Gastrocnemius medialis (tissue), 4 donors: ENCODE data around the gene IFI6.

Source experiments
- CTCF ChIP-seq, 5 experiments: fragments of 450-650 bp in 3 of 5; fragments of 200-600 bp in 2 of 5; sonication (generic) in 2 of 5; IDR thresholded peaks in 4 of 5; conservative IDR thresholded peaks in 1 of 5; 1 replicate in 4 of 5; 2 replicates in 1 of 5; pipeline ENCODE4 v1.5.1; 2016 to 2019; ENCODE audit warnings: antibody characterized with exemption in 5 of 5, mild to moderate bottlenecking in 3 of 5, moderate library complexity in 3 of 5
- POLR2A ChIP-seq, 2 donors: fragments of 450-650 bp; IDR thresholded peaks; one replicate each; pipeline ENCODE4 v1.6.1; 2017; ENCODE audit warnings: antibody characterized with exemption in 2 of 2, mild to moderate bottlenecking in 2 of 2, moderate library complexity in 2 of 2

- TF ChIP-seq CTCF (IDR thresholded peaks at IDR 0.05 in 4 of 5, conservative IDR thresholded peaks at IDR 0.05 in 1 of 5) (no peak), POLR2A (IDR thresholded peaks at IDR 0.05) (no peak)
These were observed 41.2 kb upstream of the IFI6 start for GRCh38 chr1:27713139-27713725.
